Measurements from ENCODE around the gene FLNB.

GRCh38 chr3:58034738-58035523, 26.7 kb downstream of the FLNB start:
- TF ChIP-seq CTCF (IDR thresholded peaks at IDR 0.05) (no peak), POLR2AphosphoS5 (IDR thresholded peaks at IDR 0.05) (no peak), EP300 (IDR thresholded peaks at IDR 0.05) (no peak)

Measured in esophagus muscularis mucosa (tissue), 4 donors.